ENCODE data around the gene IL1B.

GRCh38 chr2:112787729-112788393 lies 48.7 kb downstream of the IL1B start:
- TF ChIP-seq MYC (IDR thresholded peaks at IDR 0.05; ENCODE audit: low read depth, low read length): no peak
- no peak for TF ChIP-seq CTCF (IDR thresholded peaks at IDR 0.05; ENCODE audit: extremely low read depth in 1 of 2, insufficient read depth in 1 of 2, low read depth in 1 of 2, low read length in 2 of 2)
- no peak for TF ChIP-seq POLR2A (IDR thresholded peaks at IDR 0.05; ENCODE audit: low read depth, low read length)
- no peak for TF ChIP-seq POLR2AphosphoS5 (IDR thresholded peaks at IDR 0.05; ENCODE audit: insufficient read depth, low read depth, low read length)
- no peak for TF ChIP-seq EZH2 (IDR thresholded peaks at IDR 0.05; ENCODE audit: borderline replicate concordance, low read depth, low read length, severe bottlenecking)
